Upper lobe of left lung (tissue), 6 donors: ENCODE measurements around the gene PTX3. TPM values are rescaled to one million over a fixed set of nuclear protein-coding genes. Genes with fewer than 3 reads are reported as not detected.

Source experiments
- ATAC-seq, 2 donors: fragments of 200-7000 bp; cut with Tn5 transposase; one replicate each; pipeline ENCODE4 v1.9.1; 2022; ENCODE audit warnings: mild to moderate bottlenecking in 2 of 2, moderate library complexity in 2 of 2; ENCODE audit not compliant: low FRiP score in 2 of 2
- DNase-seq, 2 donors: peaks; one replicate each; pipeline ENCODE4 v3.0.0-alpha.2; 2019 to 2020
- H3K27ac ChIP-seq, 4 donors: fragments of 200-600 bp; sonication (generic); one replicate each; pipeline ENCODE4 v1.5.1; 2016 to 2019
- H3K27me3 ChIP-seq, 4 donors: fragments of 200-600 bp; sonication (generic); one replicate each; pipeline ENCODE4 v1.5.1; 2017 to 2019
- H3K36me3 ChIP-seq, 4 donors: fragments of 200-600 bp; sonication (generic); one replicate each; pipeline ENCODE4 v1.5.1; 2016 to 2019
- H3K4me1 ChIP-seq, 4 donors: fragments of 200-600 bp; sonication (generic); one replicate each; pipeline ENCODE4 v1.5.1; 2018 to 2019
- H3K4me3 ChIP-seq, 4 donors: fragments of 200-600 bp; sonication (generic); one replicate each; pipeline ENCODE4 v1.5.1; 2017 to 2019; ENCODE audit warnings: mild to moderate bottlenecking in 2 of 4, moderate library complexity in 1 of 4
- H3K9me3 ChIP-seq, 4 donors: fragments of 200-600 bp; sonication (generic); one replicate each; pipeline ENCODE4 v1.5.1; 2018 to 2019
- EP300 ChIP-seq, 4 donors: sonication (generic); formaldehyde crosslinking; IDR thresholded peaks; one replicate each; pipeline ENCODE4 v1.5.1; 2017; ENCODE audit warnings: antibody characterized with exemption in 4 of 4, control low read depth in 2 of 4
- POLR2A ChIP-seq, 4 donors: fragments of 450-650 bp; IDR thresholded peaks; one replicate each; pipeline ENCODE4 v1.5.1; 2016 to 2017; ENCODE audit warnings: antibody characterized with exemption in 4 of 4, mild to moderate bottlenecking in 2 of 4
- POLR2AphosphoS5 ChIP-seq, 2 donors: sonication (generic); formaldehyde crosslinking; IDR thresholded peaks; one replicate each; pipeline ENCODE4 v1.5.1; 2017; ENCODE audit warnings: antibody characterized with exemption in 2 of 2
- WGBS, 2 donors: methylation state at CpG; one replicate each; pipeline ENCODE4 v1.1.5; 2017 to 2018; 5-methylcytosine and 5-hydroxymethylcytosine counted together
- total RNA-seq, 6 donors: library from RNA; depleted of rRNA in 4 of 6; stranded (reverse); fragments of >200 nt in 4 of 6; gene quantifications; one replicate each; pipeline versions ENCODE4 v1.1.0 to v1.2.1, GENCODE V29; 2016 to 2021
- TF ChIP-seq, protein P1 (sequence below), 6 experiments: fragments of 450-650 bp in 4 of 6; fragments of 200-600 bp in 2 of 6; sonication (generic) in 2 of 6; IDR thresholded peaks; one replicate each; pipeline ENCODE4 v1.5.1; 2016 to 2019; ENCODE audit warnings: antibody characterized with exemption in 6 of 6
- donor health status: DM: no; HTN: no; CAD: no; lungs with moderate emphysema.
- donor health status: DM: no; HTN: yes; CAD: no; lungs with severe emphysema.

PTX3 gene
- total RNA-seq: 10 to 100 TPM in 3 of 6 donors, 1 to 10 TPM in 3; 2.7 to 20.1 (median 9.4) TPM

GRCh38 chr3:157436583-157437291, at the start of gene PTX3:
TSS of gene PTX3 (plus strand) at chr3:157436850. CDS start at chr3:157436934, 84 bp downstream.
- H3K27ac ChIP-seq: peak within 1 kb of the TSS in 2 of 4 donors; percentile 67 to 71
- H3K9me3 ChIP-seq: no peaks in the 10 kb centered on the region
- ATAC-seq (peak; percentile 63 to 91), DNase-seq (peak in 1 of 2 donors; percentile 68)
- H3K4me1 ChIP-seq: peaks cover 10 to 24% (median 19%) of the 10 kb centered on the region in 4 donors
- H3K27me3 ChIP-seq: no peaks in the 10 kb centered on the region
- peak within 1 kb of the TSS; percentile 8 to 61 (median 56) for H3K4me3 ChIP-seq
- peaks cover 0 to 2% (median 0%) of the 10 kb centered on the region in 4 donors for H3K36me3 ChIP-seq
- TF ChIP-seq, protein P1, sequence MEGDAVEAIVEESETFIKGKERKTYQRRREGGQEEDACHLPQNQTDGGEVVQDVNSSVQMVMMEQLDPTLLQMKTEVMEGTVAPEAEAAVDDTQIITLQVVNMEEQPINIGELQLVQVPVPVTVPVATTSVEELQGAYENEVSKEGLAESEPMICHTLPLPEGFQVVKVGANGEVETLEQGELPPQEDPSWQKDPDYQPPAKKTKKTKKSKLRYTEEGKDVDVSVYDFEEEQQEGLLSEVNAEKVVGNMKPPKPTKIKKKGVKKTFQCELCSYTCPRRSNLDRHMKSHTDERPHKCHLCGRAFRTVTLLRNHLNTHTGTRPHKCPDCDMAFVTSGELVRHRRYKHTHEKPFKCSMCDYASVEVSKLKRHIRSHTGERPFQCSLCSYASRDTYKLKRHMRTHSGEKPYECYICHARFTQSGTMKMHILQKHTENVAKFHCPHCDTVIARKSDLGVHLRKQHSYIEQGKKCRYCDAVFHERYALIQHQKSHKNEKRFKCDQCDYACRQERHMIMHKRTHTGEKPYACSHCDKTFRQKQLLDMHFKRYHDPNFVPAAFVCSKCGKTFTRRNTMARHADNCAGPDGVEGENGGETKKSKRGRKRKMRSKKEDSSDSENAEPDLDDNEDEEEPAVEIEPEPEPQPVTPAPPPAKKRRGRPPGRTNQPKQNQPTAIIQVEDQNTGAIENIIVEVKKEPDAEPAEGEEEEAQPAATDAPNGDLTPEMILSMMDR (IDR thresholded peaks at IDR 0.05): no peak
- TF ChIP-seq POLR2A (IDR thresholded peaks at IDR 0.05) (peak in 1 of 4 donors; percentile 29), EP300 (IDR thresholded peaks at IDR 0.05) (no peak), POLR2AphosphoS5 (IDR thresholded peaks at IDR 0.05) (peak; percentile 53 to 65)
- 3 to 5% methylated on average over 15 of the region's 15 CpGs for WGBS, 2 donors

- Histone ChIP-seq H3K27me3 (no peaks in the 10 kb centered on the region), H3K36me3 (no peaks in the 10 kb centered on the region), H3K4me1 (no peaks in the 10 kb centered on the region), H3K27ac (no peak overlapping the region), H3K4me3 (no peak overlapping the region), H3K9me3 (no peaks in the 10 kb centered on the region)
- ATAC-seq (no peak), DNase-seq (no peak)
- TF ChIP-seq EP300 (IDR thresholded peaks at IDR 0.05) (no peak), POLR2AphosphoS5 (IDR thresholded peaks at IDR 0.05) (no peak), POLR2A (IDR thresholded peaks at IDR 0.05) (no peak)
- TF ChIP-seq, protein P1 (IDR thresholded peaks at IDR 0.05): no peak
- WGBS, 2 donors: 33 to 82% methylated on average over 3 of the region's 3 CpGs
These were observed 48.8 kb upstream of the PTX3 start for GRCh38 chr3:157387708-157388435.

DNA sequence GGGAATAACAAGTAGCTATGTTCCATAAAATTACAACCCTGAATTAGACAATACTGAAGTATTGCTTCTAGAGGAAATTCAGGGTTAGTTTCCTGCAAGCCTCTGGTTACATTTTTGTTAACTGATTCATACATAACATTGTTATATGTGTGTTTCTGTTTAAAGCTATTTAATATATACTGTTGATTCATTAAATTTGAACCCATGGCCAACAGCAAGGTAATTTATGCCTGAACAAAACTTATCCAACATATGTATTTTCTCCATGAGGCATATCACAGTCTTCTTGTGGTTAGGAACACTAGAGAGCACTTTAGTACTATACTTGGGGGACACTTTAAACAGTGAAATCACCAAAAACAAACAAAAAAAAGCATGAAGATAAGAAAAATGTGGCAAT, 47.7 kb upstream of the PTX3 start:
- no peak for ATAC-seq
- no peaks in the 10 kb centered on the region for H3K9me3 ChIP-seq
- H3K4me1 ChIP-seq: no peaks in the 10 kb centered on the region
- H3K27me3 ChIP-seq: no peaks in the 10 kb centered on the region
- H3K27ac ChIP-seq: no peak overlapping the region
- H3K4me3 ChIP-seq: no peak overlapping the region
- H3K36me3 ChIP-seq: no peaks in the 10 kb centered on the region
- DNase-seq: no peak
- no peak for TF ChIP-seq POLR2A (IDR thresholded peaks at IDR 0.05)
- no peak for TF ChIP-seq POLR2AphosphoS5 (IDR thresholded peaks at IDR 0.05)
- TF ChIP-seq, protein P1 (IDR thresholded peaks at IDR 0.05): no peak
- no peak for TF ChIP-seq EP300 (IDR thresholded peaks at IDR 0.05)

- 84 to 94% methylated on average over 4 to 9 of the region's 9 CpGs for WGBS, 2 donors
- no peaks in the 10 kb centered on the region for H3K9me3 ChIP-seq
- no peaks in the 10 kb centered on the region for H3K27me3 ChIP-seq
- no peaks in the 10 kb centered on the region for H3K36me3 ChIP-seq
- no peak overlapping the region for H3K4me3 ChIP-seq
- no peak for TF ChIP-seq EP300 (IDR thresholded peaks at IDR 0.05)
- TF ChIP-seq POLR2A (IDR thresholded peaks at IDR 0.05): no peak
- no peaks in the 10 kb centered on the region for H3K4me1 ChIP-seq
- H3K27ac ChIP-seq: no peak overlapping the region
- peak in 1 of 2 donors; percentile 56 for ATAC-seq
- DNase-seq: peak in 1 of 2 donors; percentile 24
These were observed 45.7 kb upstream of the PTX3 start for GRCh38 chr3:157390713-157391515.

GRCh38 chr3:157392104-157392503, 44.5 kb upstream of the PTX3 start:
- TF ChIP-seq, protein P1 (IDR thresholded peaks at IDR 0.05): no peak
- TF ChIP-seq EP300 (IDR thresholded peaks at IDR 0.05) (no peak), POLR2A (IDR thresholded peaks at IDR 0.05) (no peak), POLR2AphosphoS5 (IDR thresholded peaks at IDR 0.05) (no peak)
- Histone ChIP-seq H3K36me3 (no peaks in the 10 kb centered on the region), H3K4me3 (no peak overlapping the region), H3K9me3 (no peaks in the 10 kb centered on the region), H3K27me3 (no peaks in the 10 kb centered on the region), H3K4me1 (no peaks in the 10 kb centered on the region), H3K27ac (no peak overlapping the region)
- DNase-seq: no peak
- WGBS, 2 donors: 90 to 94% methylated on average over 4 of the region's 4 CpGs
- no peak for ATAC-seq
